CD14-positive monocyte (primary cell): ENCODE results near the gene FAF2. TPM values are rescaled to one million over a fixed set of nuclear protein-coding genes. Genes with fewer than 3 reads are reported as not detected.

Experiments used
- DNase-seq, 3 donors: peaks; one replicate each; pipeline ENCODE4 v3.0.0-alpha.2; 2011 to 2022
- H2AFZ ChIP-seq: 2 replicates; pipeline ENCODE4 v1.6.0; 2012; ENCODE audit warnings: mild to moderate bottlenecking, low read depth, low read length, inconsistent platforms; ENCODE audit not compliant: insufficient read depth, poor library complexity, severe bottlenecking
- H3K27ac ChIP-seq, 2 donors: 1 replicate in 1 of 2; 2 replicates in 1 of 2; pipeline ENCODE4 v1.5.1; 2012 to 2013; ENCODE audit warnings: low read length in 2 of 2, control low read depth in 1 of 2, inconsistent platforms in 1 of 2, low read depth in 1 of 2, mild to moderate bottlenecking in 1 of 2
- H3K27me3 ChIP-seq, 2 donors: one replicate each; pipeline versions ENCODE4 v1.6.0 to v1.6.1; 2011 to 2013; ENCODE audit warnings: low read length in 2 of 2; ENCODE audit not compliant: control insufficient read depth in 2 of 2, insufficient read depth in 2 of 2
- H3K36me3 ChIP-seq, 2 donors: replicated peaks in 1 of 2; 1 replicate in 1 of 2; 2 replicates in 1 of 2; pipeline versions ENCODE4 v1.5.1 to v1.6.1; 2012 to 2013; ENCODE audit warnings: low read length in 2 of 2, control low read depth in 1 of 2, inconsistent platforms in 1 of 2, mild to moderate bottlenecking in 1 of 2; ENCODE audit not compliant: insufficient read depth in 2 of 2, control insufficient read depth in 1 of 2
- H3K4me1 ChIP-seq, 2 donors: 1 replicate in 1 of 2; 2 replicates in 1 of 2; pipeline versions ENCODE4 v1.5.1 to v1.6.1; 2012 to 2013; ENCODE audit warnings: low read length in 2 of 2, control low read depth in 1 of 2, inconsistent platforms in 1 of 2, mild to moderate bottlenecking in 1 of 2, moderate library complexity in 1 of 2; ENCODE audit not compliant: insufficient read depth in 2 of 2, control insufficient read depth in 1 of 2
- H3K4me2 ChIP-seq: replicated peaks from 2 replicates; pipeline ENCODE3; 2012; ENCODE audit warnings: low read length, moderate library complexity, mild to moderate bottlenecking; ENCODE audit not compliant: poor library complexity, severe bottlenecking; ENCODE audit errors: extremely low read depth
- H3K4me3 ChIP-seq, 3 experiments: fragments of 200-600 bp in 1 of 3; sonication (generic) in 1 of 3; replicated peaks in 1 of 3; 1 replicate in 2 of 3; 2 replicates in 1 of 3; pipeline ENCODE4 v1.5.1; 2011 to 2013; ENCODE audit warnings: low read length in 3 of 3, mild to moderate bottlenecking in 3 of 3, control low read depth in 2 of 3, low read depth in 2 of 3, inconsistent platforms in 1 of 3, moderate library complexity in 1 of 3
- H3K79me2 ChIP-seq: 2 replicates; pipeline ENCODE4 v1.6.0; 2012; ENCODE audit warnings: mild to moderate bottlenecking, control low read depth, inconsistent platforms, low read length, moderate library complexity; ENCODE audit not compliant: insufficient read depth
- H3K9ac ChIP-seq: 2 replicates; pipeline ENCODE4 v1.6.0; 2017; ENCODE audit warnings: low read length, mild to moderate bottlenecking; ENCODE audit not compliant: insufficient read depth, poor library complexity, severe bottlenecking
- H3K9me3 ChIP-seq, 2 donors: replicated peaks in 1 of 2; 1 replicate in 1 of 2; 2 replicates in 1 of 2; pipeline versions ENCODE4 v1.5.1 to v1.6.1; 2012 to 2013; ENCODE audit warnings: low read length in 2 of 2, control low read depth in 1 of 2; ENCODE audit not compliant: control insufficient read depth in 1 of 2, insufficient read depth in 1 of 2
- H4K20me1 ChIP-seq: 2 replicates; pipeline ENCODE4 v1.6.0; 2012; ENCODE audit warnings: mild to moderate bottlenecking, low read length, control low read depth, moderate library complexity; ENCODE audit not compliant: insufficient read depth
- H3K27ac Mint-ChIP-seq, 7 donors: one replicate each; pipeline ENCODE4 v1.8.0; 2020; ENCODE audit warnings: mild to moderate bottlenecking in 7 of 7, mixed read lengths in 7 of 7, moderate library complexity in 6 of 7, inconsistent platforms in 2 of 7
- H3K27me3 Mint-ChIP-seq, 3 donors: one replicate each; pipeline ENCODE4 v1.8.0; 2021 to 2022; ENCODE audit warnings: low read depth in 3 of 3, mild to moderate bottlenecking in 3 of 3, mixed read lengths in 3 of 3, moderate library complexity in 3 of 3, inconsistent platforms in 1 of 3
- H3K36me3 Mint-ChIP-seq, 2 donors: one replicate each; pipeline ENCODE4 v1.8.0; 2020; ENCODE audit warnings: mixed read lengths in 2 of 2, inconsistent platforms in 1 of 2, mild to moderate bottlenecking in 1 of 2
- H3K4me1 Mint-ChIP-seq: one replicate; pipeline ENCODE4 v1.8.0; 2020; ENCODE audit warnings: mild to moderate bottlenecking, mixed read lengths
- H3K4me3 Mint-ChIP-seq, 2 donors: one replicate each; pipeline ENCODE4 v1.8.0; 2020; ENCODE audit warnings: mild to moderate bottlenecking in 2 of 2, mixed read lengths in 2 of 2, moderate library complexity in 1 of 2
- H3K9me3 Mint-ChIP-seq, 7 donors: one replicate each; pipeline ENCODE4 v1.8.0; 2020 to 2022; ENCODE audit warnings: mixed read lengths in 7 of 7, mild to moderate bottlenecking in 6 of 7, moderate library complexity in 6 of 7, inconsistent platforms in 2 of 7
- CTCF ChIP-seq: fragments of 200-600 bp; IDR thresholded peaks from one replicate; pipeline ENCODE4 v1.8.0; 2022; ENCODE audit warnings: antibody characterized with exemption, mild to moderate bottlenecking
- WGBS: methylation state at CpG from one replicate; pipeline ENCODE4 v1.1.5; 2013; ENCODE audit warnings: missing lambda C conversion rate; ENCODE audit not compliant: insufficient coverage; 5-methylcytosine and 5-hydroxymethylcytosine counted together
- intact Hi-C, 2 donors: fragments of 100-400 bp; cut with micrococcal nuclease; formaldehyde crosslinking; loops; one replicate each; pipeline versions ENCODE4 v1.15.0 to v1.15.1; 2023
- polyA plus RNA-seq, 3 donors: library from polyadenylated mRNA; depleted of rRNA in 1 of 3; unstranded in 2 of 3; stranded (reverse) in 1 of 3; fragments of 300-500 nt in 2 of 3; fragments of >200 nt in 1 of 3; fragmentation: Illumina TruSeq in 2 of 3; gene quantifications; 1 replicate in 2 of 3; 2 replicates in 1 of 3; pipeline ENCODE4 v1.2.3, GENCODE V29; 2012 to 2021

Gene FAF2
- polyA plus RNA-seq, 3 donors, result 11.5 to 14.8 (median 12.2) TPM

- Histone ChIP-seq H3K9me3 (no peaks in the 10 kb centered on the region), H3K36me3 (peaks cover 21 to 23% of the 10 kb centered on the region in 2 donors), H3K9ac (peak overlapping the region; percentile 83), H3K79me2 (peaks cover 64% of the 10 kb centered on the region), H3K4me3 (peak overlapping the region; percentile 64 to 98 (median 96)), H2AFZ (no peak overlapping the region), H3K27me3 (no peaks in the 10 kb centered on the region), H4K20me1 (peaks cover 58% of the 10 kb centered on the region), H3K27ac (peak overlapping the region; percentile 93 to 96), H3K4me1 (peaks cover 67 to 82% of the 10 kb centered on the region in 2 donors), H3K4me2 (peak overlapping the region; percentile 100)
- peaks cover 0 to 1% (median 0%) of the 10 kb centered on the region in 7 donors for H3K9me3 Mint-ChIP-seq
- intact Hi-C loops, result loop anchor here (5.0 to 10.0 kb wide), 6 partner anchors 38 to 768 kb away; partner anchors contain the start of genes FAF2 (in 2 of the 2), CLTB (in 1 of the 2), HIGD2A (in 1 of the 2) and NOP16 (in 1 of the 2)
- 57% methylated on average over 3 of the region's 4 CpGs for WGBS
- H3K27me3 Mint-ChIP-seq, result no peaks in the 10 kb centered on the region
- DNase-seq, result no peak
- H3K27ac Mint-ChIP-seq, result peak overlapping the region; percentile 93 to 100 (median 98)
- H3K36me3 Mint-ChIP-seq, result peaks cover 13 to 21% of the 10 kb centered on the region in 2 donors
- TF ChIP-seq CTCF, result no peak
- H3K4me3 Mint-ChIP-seq, result peak overlapping the region; percentile 95
- peaks cover 64% of the 10 kb centered on the region for H3K4me1 Mint-ChIP-seq
These were observed 86.5 kb downstream of the FAF2 start for GRCh38 chr5:176534640-176535039.

- H3K79me2 ChIP-seq, result peaks cover 64% of the 10 kb centered on the region
- Mint-ChIP-seq H3K27me3 (no peaks in the 10 kb centered on the region), H3K36me3 (peaks cover 10 to 19% of the 10 kb centered on the region in 2 donors), H3K27ac (peak overlapping the region; percentile 93 to 100 (median 98)), H3K9me3 (peaks cover 0 to 1% (median 0%) of the 10 kb centered on the region in 7 donors), H3K4me1 (peaks cover 67% of the 10 kb centered on the region), H3K4me3 (peak overlapping the region; percentile 95)
- peak overlapping the region; percentile 83 for H3K9ac ChIP-seq
- no peaks in the 10 kb centered on the region for H3K27me3 ChIP-seq
- intact Hi-C loops, result loop anchor here (5.0 to 10.0 kb wide), 6 partner anchors 37 to 767 kb away; partner anchors contain the start of genes FAF2 (in 2 of the 2), CLTB (in 1 of the 2), HIGD2A (in 1 of the 2) and NOP16 (in 1 of the 2)
- H3K4me1 ChIP-seq, result peaks cover 72 to 86% of the 10 kb centered on the region in 2 donors
- WGBS, result 0% methylated on average over 4 of the region's 11 CpGs
- peak overlapping the region; percentile 100 for H3K4me2 ChIP-seq
- peaks cover 18 to 20% of the 10 kb centered on the region in 2 donors for H3K36me3 ChIP-seq
- no peaks in the 10 kb centered on the region for H3K9me3 ChIP-seq
- peak overlapping the region; percentile 64 to 98 (median 96) for H3K4me3 ChIP-seq
- H2AFZ ChIP-seq, result peak overlapping the region; percentile 0
- DNase-seq, result peak; percentile 58 to 65 (median 62)
- peaks cover 55% of the 10 kb centered on the region for H4K20me1 ChIP-seq
- H3K27ac ChIP-seq, result peak overlapping the region; percentile 93 to 96
- TF ChIP-seq CTCF, result no peak
These were observed 87.0 kb downstream of the FAF2 start for GRCh38 chr5:176535101-176535663.
